Activated CD4-positive, alpha-beta T cell treated with anti-CD3 and anti-CD28 coated beads for 4 hours (primary cell): Measurements from ENCODE around the gene MOB3B.

Source experiments
- DNase-seq, 2 donors: peaks; one replicate each; pipeline ENCODE4 v3.0.0-alpha.2; 2020

MOB3B gene

GRCh38 chr9:27356446-27356845, 173.2 kb downstream of the MOB3B start:
- no peak for DNase-seq

GRCh38 chr9:27355166-27355565, 174.4 kb downstream of the MOB3B start:
- DNase-seq, result no peak

DNA sequence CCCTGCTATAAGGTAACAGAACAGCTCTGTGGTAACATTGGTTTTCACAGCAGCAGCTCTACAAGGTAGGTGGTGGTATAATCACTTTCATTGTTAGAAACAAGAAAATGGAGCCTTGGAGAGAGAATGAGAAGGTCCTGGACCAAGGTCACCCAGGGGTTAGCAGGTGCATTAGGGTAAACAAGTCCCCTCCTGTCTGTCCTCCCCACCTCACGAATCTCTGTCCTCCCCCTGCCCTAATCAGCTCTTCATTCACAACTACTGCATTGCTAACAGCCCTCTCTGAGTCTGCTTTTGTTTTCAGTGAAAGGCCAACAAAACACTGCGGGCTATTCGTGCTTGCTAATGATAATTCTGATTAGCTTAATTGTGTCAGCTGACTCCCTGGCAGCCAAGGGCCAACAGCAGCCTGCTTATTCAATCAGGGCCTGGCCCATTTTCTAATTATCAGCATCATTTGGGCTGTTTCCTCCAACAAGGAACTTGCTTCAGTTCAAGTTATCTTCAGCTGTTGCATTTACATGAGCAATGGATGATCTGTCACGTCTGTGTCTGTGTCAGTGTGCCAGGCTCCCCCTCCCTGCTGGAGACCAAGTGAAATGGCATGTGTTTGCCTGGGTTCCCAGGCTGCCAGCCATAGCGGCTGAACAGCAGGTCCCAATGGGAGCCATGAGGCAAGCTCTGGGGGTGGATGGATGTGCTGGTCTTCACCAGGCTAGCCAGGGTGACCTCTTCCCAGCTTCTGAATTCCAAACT, 176.0 kb downstream of the MOB3B start:
- no peak for DNase-seq

DNA sequence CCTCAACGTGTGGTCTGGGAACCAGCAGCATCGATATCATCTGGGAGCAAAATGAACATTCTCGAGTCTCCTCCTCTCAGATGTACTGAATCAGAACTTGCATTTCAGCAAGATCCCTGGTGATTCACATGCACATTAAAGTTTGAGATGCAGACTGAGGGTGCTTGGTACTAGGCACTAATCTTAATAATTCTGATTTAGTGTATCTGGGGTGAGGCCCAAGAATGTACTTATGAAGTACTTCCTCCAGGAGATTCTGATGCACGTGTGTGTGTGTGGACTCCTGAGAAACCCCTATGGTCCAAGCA, 176.5 kb downstream of the MOB3B start:
- DNase-seq, result no peak

- no peak for DNase-seq
Observed at GRCh38 chr9:27352457-27353165, 177.0 kb downstream of the MOB3B start.

- DNase-seq, result no peak
Observed at GRCh38 chr9:27351438-27351837, 178.2 kb downstream of the MOB3B start.

DNA sequence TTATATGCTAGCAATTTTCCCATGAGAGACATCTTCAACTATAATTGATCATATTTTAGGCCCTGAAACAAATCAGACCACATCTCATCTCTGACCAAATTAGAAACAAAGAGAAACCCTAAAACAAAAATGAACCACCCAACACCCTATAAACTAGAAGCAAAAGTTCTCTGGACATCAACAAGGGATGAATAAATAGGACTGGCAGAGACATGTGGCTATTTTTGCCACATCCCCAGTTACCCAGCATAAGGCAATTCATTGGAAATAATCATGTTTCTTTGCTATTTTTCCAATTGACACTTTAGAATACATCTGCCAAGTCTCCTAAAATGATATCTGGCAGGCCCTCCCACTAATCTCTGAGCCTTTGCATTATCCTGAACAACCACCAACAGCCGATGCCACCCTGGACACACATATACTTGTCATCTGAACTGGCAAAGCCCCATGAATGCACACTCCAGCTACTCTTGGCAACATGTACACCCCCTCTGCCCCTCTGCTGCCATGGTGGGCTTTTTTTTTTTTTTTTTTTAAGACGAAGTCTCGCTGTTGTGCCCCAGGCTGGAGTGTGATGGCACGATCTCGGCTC, 179.1 kb downstream of the MOB3B start:
- DNase-seq, result no peak

DNA sequence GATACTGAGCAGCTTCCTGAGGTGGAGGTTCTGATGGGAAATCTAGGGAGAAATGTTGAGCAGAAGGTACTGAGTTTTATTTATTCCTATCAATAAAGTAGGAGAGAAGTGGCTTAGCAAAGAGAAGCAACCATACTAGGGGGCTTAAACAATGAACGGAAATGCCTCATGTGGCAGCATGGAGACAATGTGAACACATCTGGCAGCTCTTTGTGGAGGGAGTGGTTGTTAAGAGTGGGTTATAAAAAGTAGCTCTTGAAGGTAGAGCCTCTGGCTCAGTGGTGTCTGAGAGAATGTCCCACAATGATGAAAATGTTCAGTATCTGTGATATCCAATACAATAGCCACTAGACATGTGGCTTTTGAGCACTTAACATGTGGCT, 179.9 kb downstream of the MOB3B start:
- DNase-seq, result no peak

- no peak for DNase-seq
Observed at GRCh38 chr9:27348785-27349697, 180.6 kb downstream of the MOB3B start.

GRCh38 chr9:27347889-27348288, 181.7 kb downstream of the MOB3B start:
- no peak for DNase-seq

- DNase-seq, result no peak
Observed at GRCh38 chr9:27344776-27345175, 184.8 kb downstream of the MOB3B start.

GRCh38 chr9:27341545-27342294, 187.9 kb downstream of the MOB3B start:
- no peak for DNase-seq

DNA sequence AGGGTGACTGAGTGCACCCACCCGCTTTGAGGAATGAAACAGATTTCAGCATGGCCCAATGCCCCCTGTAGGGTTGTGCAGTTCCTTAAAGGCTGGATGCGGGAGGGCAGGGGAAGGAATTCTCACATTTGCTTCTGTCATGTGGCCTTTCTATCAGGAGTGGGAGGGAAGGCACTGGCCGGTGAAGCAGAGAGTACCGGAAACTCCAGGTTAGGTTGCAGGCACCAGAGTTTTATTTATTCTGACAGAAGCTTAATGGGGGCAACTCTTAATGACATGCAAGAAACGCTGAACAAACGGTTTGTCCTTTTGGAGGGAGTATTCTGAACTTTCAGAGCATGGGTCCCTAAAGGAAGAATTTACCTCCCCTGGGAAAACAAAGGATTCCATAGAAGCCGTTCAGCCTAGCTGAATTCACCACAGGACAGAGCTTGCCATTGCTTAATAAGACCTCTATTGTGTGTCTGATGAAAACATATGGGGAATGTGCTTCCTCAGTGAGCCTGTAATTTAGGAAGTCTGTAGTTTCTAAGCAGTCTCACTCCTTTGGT, 188.6 kb downstream of the MOB3B start:
- no peak for DNase-seq

- DNase-seq, result no peak
Observed at GRCh38 chr9:27340285-27340674, 189.3 kb downstream of the MOB3B start.

- no peak for DNase-seq
Observed at GRCh38 chr9:27339661-27340284, 189.8 kb downstream of the MOB3B start.

DNA sequence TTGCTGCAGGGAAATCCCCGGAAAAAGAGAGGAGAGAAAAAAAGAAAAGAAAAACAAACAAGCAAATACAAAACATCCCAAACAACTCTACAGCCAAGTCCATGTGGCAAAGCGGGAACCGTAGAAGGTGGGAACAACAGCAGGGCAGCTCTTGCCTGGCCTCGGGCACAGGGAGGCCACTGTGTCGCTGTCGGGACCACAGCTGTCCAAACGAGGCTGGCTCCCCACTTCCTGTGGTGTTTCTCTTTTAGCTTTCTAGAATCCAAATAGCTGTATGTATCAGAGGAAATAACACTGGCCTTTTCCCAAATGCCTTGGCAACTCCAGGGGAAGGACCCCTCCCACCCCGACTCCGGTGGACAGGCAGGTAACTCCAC, 191.1 kb downstream of the MOB3B start:
- DNase-seq, result no peak

GRCh38 chr9:27337833-27338526, 191.6 kb downstream of the MOB3B start:
- no peak for DNase-seq

DNA sequence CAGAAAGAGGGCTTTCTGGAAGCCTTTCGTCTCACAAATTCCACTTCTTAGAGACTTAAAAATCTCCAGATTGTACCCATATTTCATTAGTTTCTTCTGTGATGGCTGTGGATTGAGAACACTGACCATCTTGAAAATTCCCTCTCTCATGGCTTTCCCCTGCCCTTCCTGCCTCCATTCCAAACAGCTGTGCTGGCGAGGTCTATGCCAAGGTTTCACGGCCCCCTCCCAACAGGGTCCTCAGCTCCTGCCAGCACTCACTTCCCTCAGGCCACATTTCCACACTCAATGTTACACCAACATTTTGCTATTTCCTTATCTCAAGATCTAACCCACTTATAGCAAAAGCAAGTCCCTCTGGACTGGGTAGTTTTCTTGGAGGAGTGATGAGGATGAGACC, 192.4 kb downstream of the MOB3B start:
- DNase-seq, result no peak

DNA sequence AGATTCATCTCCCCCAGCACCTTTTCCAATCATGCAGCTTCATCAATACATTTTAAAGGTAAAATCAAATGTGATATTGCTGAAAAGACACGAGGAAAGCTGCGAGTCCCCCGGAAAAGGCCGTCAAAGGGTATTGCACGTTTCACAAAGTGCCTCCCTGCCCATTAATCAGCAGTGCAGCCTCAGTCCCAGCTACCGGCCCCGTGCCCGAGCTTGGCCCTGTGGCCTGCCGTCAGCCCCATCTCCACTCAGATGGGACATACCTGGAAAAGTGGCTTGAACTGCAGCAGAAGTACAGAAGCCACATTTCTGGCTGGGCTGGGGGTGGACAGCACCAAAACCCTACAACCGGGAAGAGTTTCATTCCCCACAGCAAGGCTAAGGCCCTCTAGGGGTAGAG, 192.8 kb downstream of the MOB3B start:
- no peak for DNase-seq

GRCh38 chr9:27336126-27336525, 193.5 kb downstream of the MOB3B start:
- no peak for DNase-seq

DNA sequence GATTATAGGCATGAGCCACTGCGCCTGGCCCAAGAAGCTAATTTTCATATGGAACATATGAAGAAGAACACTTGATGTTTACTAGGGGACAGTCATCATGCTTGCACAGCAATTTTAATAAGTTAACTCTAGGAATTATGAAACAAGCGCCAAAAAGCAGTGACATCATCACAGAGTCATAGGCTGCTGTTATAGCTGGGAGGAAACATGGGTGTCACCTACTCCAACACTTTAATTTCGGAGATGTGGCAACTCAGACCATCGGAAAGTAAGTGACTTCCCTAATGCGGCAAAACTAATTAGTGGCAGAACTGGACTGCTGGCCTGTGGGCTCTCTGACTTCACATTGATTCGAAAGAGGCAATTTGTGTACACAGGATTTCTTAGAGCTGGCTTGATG, 194.5 kb downstream of the MOB3B start:
- DNase-seq, result no peak
